CD14-positive monocyte (primary cell): ENCODE data around the gene RRAD. TPM values are rescaled to one million over a fixed set of nuclear protein-coding genes. Genes with fewer than 3 reads are reported as not detected.
"Not testable (repeated sequence)": the region's sequence is repeated elsewhere in the genome, so short reads cannot be mapped to it uniquely, and the experiment has no call there.

Experiments
- DNase-seq, 3 donors: peaks; one replicate each; pipeline ENCODE4 v3.0.0-alpha.2; 2011 to 2022
- H2AFZ ChIP-seq: 2 replicates; pipeline ENCODE4 v1.6.0; 2012; ENCODE audit warnings: mild to moderate bottlenecking, low read depth, low read length, inconsistent platforms; ENCODE audit not compliant: insufficient read depth, poor library complexity, severe bottlenecking
- H3K27ac ChIP-seq, 2 donors: 1 replicate in 1 of 2; 2 replicates in 1 of 2; pipeline ENCODE4 v1.5.1; 2012 to 2013; ENCODE audit warnings: low read length in 2 of 2, control low read depth in 1 of 2, inconsistent platforms in 1 of 2, low read depth in 1 of 2, mild to moderate bottlenecking in 1 of 2
- H3K27me3 ChIP-seq, 2 donors: one replicate each; pipeline versions ENCODE4 v1.6.0 to v1.6.1; 2011 to 2013; ENCODE audit warnings: low read length in 2 of 2; ENCODE audit not compliant: control insufficient read depth in 2 of 2, insufficient read depth in 2 of 2
- H3K36me3 ChIP-seq, 2 donors: replicated peaks in 1 of 2; 1 replicate in 1 of 2; 2 replicates in 1 of 2; pipeline versions ENCODE4 v1.5.1 to v1.6.1; 2012 to 2013; ENCODE audit warnings: low read length in 2 of 2, control low read depth in 1 of 2, inconsistent platforms in 1 of 2, mild to moderate bottlenecking in 1 of 2; ENCODE audit not compliant: insufficient read depth in 2 of 2, control insufficient read depth in 1 of 2
- H3K4me1 ChIP-seq, 2 donors: 1 replicate in 1 of 2; 2 replicates in 1 of 2; pipeline versions ENCODE4 v1.5.1 to v1.6.1; 2012 to 2013; ENCODE audit warnings: low read length in 2 of 2, control low read depth in 1 of 2, inconsistent platforms in 1 of 2, mild to moderate bottlenecking in 1 of 2, moderate library complexity in 1 of 2; ENCODE audit not compliant: insufficient read depth in 2 of 2, control insufficient read depth in 1 of 2
- H3K4me2 ChIP-seq: replicated peaks from 2 replicates; pipeline ENCODE3; 2012; ENCODE audit warnings: low read length, moderate library complexity, mild to moderate bottlenecking; ENCODE audit not compliant: poor library complexity, severe bottlenecking; ENCODE audit errors: extremely low read depth
- H3K4me3 ChIP-seq, 3 experiments: fragments of 200-600 bp in 1 of 3; sonication (generic) in 1 of 3; replicated peaks in 1 of 3; 1 replicate in 2 of 3; 2 replicates in 1 of 3; pipeline ENCODE4 v1.5.1; 2011 to 2013; ENCODE audit warnings: low read length in 3 of 3, mild to moderate bottlenecking in 3 of 3, control low read depth in 2 of 3, low read depth in 2 of 3, inconsistent platforms in 1 of 3, moderate library complexity in 1 of 3
- H3K79me2 ChIP-seq: 2 replicates; pipeline ENCODE4 v1.6.0; 2012; ENCODE audit warnings: mild to moderate bottlenecking, control low read depth, inconsistent platforms, low read length, moderate library complexity; ENCODE audit not compliant: insufficient read depth
- H3K9ac ChIP-seq: 2 replicates; pipeline ENCODE4 v1.6.0; 2017; ENCODE audit warnings: low read length, mild to moderate bottlenecking; ENCODE audit not compliant: insufficient read depth, poor library complexity, severe bottlenecking
- H3K9me3 ChIP-seq, 2 donors: replicated peaks in 1 of 2; 1 replicate in 1 of 2; 2 replicates in 1 of 2; pipeline versions ENCODE4 v1.5.1 to v1.6.1; 2012 to 2013; ENCODE audit warnings: low read length in 2 of 2, control low read depth in 1 of 2; ENCODE audit not compliant: control insufficient read depth in 1 of 2, insufficient read depth in 1 of 2
- H4K20me1 ChIP-seq: 2 replicates; pipeline ENCODE4 v1.6.0; 2012; ENCODE audit warnings: mild to moderate bottlenecking, low read length, control low read depth, moderate library complexity; ENCODE audit not compliant: insufficient read depth
- H3K27ac Mint-ChIP-seq, 7 donors: one replicate each; pipeline ENCODE4 v1.8.0; 2020; ENCODE audit warnings: mild to moderate bottlenecking in 7 of 7, mixed read lengths in 7 of 7, moderate library complexity in 6 of 7, inconsistent platforms in 2 of 7
- H3K27me3 Mint-ChIP-seq, 3 donors: one replicate each; pipeline ENCODE4 v1.8.0; 2021 to 2022; ENCODE audit warnings: low read depth in 3 of 3, mild to moderate bottlenecking in 3 of 3, mixed read lengths in 3 of 3, moderate library complexity in 3 of 3, inconsistent platforms in 1 of 3
- H3K36me3 Mint-ChIP-seq, 2 donors: one replicate each; pipeline ENCODE4 v1.8.0; 2020; ENCODE audit warnings: mixed read lengths in 2 of 2, inconsistent platforms in 1 of 2, mild to moderate bottlenecking in 1 of 2
- H3K4me1 Mint-ChIP-seq: one replicate; pipeline ENCODE4 v1.8.0; 2020; ENCODE audit warnings: mild to moderate bottlenecking, mixed read lengths
- H3K4me3 Mint-ChIP-seq, 2 donors: one replicate each; pipeline ENCODE4 v1.8.0; 2020; ENCODE audit warnings: mild to moderate bottlenecking in 2 of 2, mixed read lengths in 2 of 2, moderate library complexity in 1 of 2
- H3K9me3 Mint-ChIP-seq, 7 donors: one replicate each; pipeline ENCODE4 v1.8.0; 2020 to 2022; ENCODE audit warnings: mixed read lengths in 7 of 7, mild to moderate bottlenecking in 6 of 7, moderate library complexity in 6 of 7, inconsistent platforms in 2 of 7
- WGBS: methylation state at CpG from one replicate; pipeline ENCODE4 v1.1.5; 2013; ENCODE audit warnings: missing lambda C conversion rate; ENCODE audit not compliant: insufficient coverage; 5-methylcytosine and 5-hydroxymethylcytosine counted together
- intact Hi-C, 2 donors: fragments of 100-400 bp; cut with micrococcal nuclease; formaldehyde crosslinking; loops; one replicate each; pipeline versions ENCODE4 v1.15.0 to v1.15.1; 2023
- polyA plus RNA-seq, 3 donors: library from polyadenylated mRNA; depleted of rRNA in 1 of 3; unstranded in 2 of 3; stranded (reverse) in 1 of 3; fragments of 300-500 nt in 2 of 3; fragments of >200 nt in 1 of 3; fragmentation: Illumina TruSeq in 2 of 3; gene quantifications; 1 replicate in 2 of 3; 2 replicates in 1 of 3; pipeline ENCODE4 v1.2.3, GENCODE V29; 2012 to 2021
- TF ChIP-seq, protein P1 (sequence below): fragments of 200-600 bp; IDR thresholded peaks from one replicate; pipeline ENCODE4 v1.8.0; 2022; ENCODE audit warnings: antibody characterized with exemption, mild to moderate bottlenecking

RRAD gene
- polyA plus RNA-seq, 3 donors: 0.42 to 1.9 (median 0.55) TPM

DNA sequence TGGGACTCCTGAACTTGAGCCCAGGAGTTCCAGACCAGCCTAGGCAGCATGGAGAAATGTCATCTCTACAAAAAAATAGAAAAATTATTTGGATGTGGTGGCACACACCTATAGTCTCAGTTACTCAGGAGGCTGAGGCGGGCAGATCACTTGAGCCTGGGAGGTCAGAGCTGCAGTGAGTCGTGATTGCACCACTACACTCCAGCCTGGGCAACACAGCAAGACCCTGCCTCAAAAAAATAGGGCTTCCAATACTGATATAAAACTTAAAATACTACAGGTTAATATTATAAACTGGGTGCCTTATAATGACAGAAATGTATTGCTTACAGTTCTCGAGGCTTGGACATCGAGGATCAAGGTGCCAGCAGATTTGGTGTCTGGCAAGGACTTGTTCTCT is 20.6 kb upstream of the RRAD start:
- Histone ChIP-seq H2AFZ (no peak overlapping the region), H3K79me2 (no peaks in the 10 kb centered on the region), H3K4me1 (peaks cover 17 to 18% of the 10 kb centered on the region in 2 donors), H3K4me3 (no peak overlapping the region), H3K27ac (no peak overlapping the region), H3K4me2 (no peak overlapping the region), H3K27me3 (peaks cover 20 to 33% of the 10 kb centered on the region in 2 donors), H3K9me3 (peaks cover 0 to 4% of the 10 kb centered on the region in 2 donors), H3K9ac (no peak overlapping the region), H3K36me3 (peaks cover 30 to 32% of the 10 kb centered on the region in 2 donors), H4K20me1 (peaks cover 18% of the 10 kb centered on the region)
- DNase-seq: no peak
- Mint-ChIP-seq H3K27me3 (peaks cover 34 to 40% (median 37%) of the 10 kb centered on the region in 3 donors), H3K9me3 (peaks cover 0 to 9% (median 4%) of the 10 kb centered on the region in 7 donors), H3K36me3 (peaks cover 35 to 36% of the 10 kb centered on the region in 2 donors), H3K27ac (no peak overlapping the region), H3K4me3 (no peak overlapping the region), H3K4me1 (peaks cover 22% of the 10 kb centered on the region)
- intact Hi-C loops: no loop called here
- WGBS: 100% methylated on average over 1 of the region's 4 CpGs
- TF ChIP-seq, protein P1, sequence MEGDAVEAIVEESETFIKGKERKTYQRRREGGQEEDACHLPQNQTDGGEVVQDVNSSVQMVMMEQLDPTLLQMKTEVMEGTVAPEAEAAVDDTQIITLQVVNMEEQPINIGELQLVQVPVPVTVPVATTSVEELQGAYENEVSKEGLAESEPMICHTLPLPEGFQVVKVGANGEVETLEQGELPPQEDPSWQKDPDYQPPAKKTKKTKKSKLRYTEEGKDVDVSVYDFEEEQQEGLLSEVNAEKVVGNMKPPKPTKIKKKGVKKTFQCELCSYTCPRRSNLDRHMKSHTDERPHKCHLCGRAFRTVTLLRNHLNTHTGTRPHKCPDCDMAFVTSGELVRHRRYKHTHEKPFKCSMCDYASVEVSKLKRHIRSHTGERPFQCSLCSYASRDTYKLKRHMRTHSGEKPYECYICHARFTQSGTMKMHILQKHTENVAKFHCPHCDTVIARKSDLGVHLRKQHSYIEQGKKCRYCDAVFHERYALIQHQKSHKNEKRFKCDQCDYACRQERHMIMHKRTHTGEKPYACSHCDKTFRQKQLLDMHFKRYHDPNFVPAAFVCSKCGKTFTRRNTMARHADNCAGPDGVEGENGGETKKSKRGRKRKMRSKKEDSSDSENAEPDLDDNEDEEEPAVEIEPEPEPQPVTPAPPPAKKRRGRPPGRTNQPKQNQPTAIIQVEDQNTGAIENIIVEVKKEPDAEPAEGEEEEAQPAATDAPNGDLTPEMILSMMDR: no peak

DNA sequence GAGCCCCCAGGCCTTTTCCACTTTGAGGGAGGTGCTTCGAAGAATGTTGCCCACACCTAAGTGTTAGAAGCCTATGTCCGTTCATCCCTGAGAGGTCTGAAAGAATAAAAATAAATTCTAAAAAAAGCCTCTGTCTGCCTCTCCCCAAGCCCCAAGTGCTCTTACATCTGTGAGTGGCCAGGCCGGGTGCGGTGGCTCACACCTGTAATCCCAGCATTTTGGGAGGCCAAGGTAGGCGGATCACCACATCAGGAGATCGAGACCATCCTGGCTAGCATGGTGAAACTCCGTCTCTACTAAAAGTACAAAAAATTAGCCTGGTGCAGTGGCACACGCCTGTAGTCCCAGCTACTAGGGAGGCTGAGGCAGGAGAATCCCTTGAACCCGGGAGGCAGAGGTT is 19.6 kb upstream of the RRAD start:
- DNase-seq, H3K9ac ChIP-seq, H3K27ac Mint-ChIP-seq, H3K4me2 ChIP-seq, H3K4me3 ChIP-seq, H3K9me3 Mint-ChIP-seq, H3K9me3 ChIP-seq, intact Hi-C loops, H3K79me2 ChIP-seq, H3K27ac ChIP-seq, H2AFZ ChIP-seq: not testable (repeated sequence)
- Histone ChIP-seq H3K4me1 (peaks cover 17 to 18% of the 10 kb centered on the region in 2 donors), H4K20me1 (peaks cover 26% of the 10 kb centered on the region), H3K27me3 (peaks cover 17 to 24% of the 10 kb centered on the region in 2 donors), H3K36me3 (peaks cover 40 to 42% of the 10 kb centered on the region in 2 donors)
- 95% methylated on average over 6 of the region's 9 CpGs for WGBS
- Mint-ChIP-seq H3K36me3 (peaks cover 45% of the 10 kb centered on the region in 2 donors), H3K4me1 (peaks cover 22% of the 10 kb centered on the region), H3K4me3 (peak overlapping the region in 1 of 2 donors; percentile 37), H3K27me3 (peaks cover 27 to 31% (median 28%) of the 10 kb centered on the region in 3 donors)
